HPDE6-E6E7 (cell line): Measurements from ENCODE around the gene KNOP1.
"Not testable (repeated sequence)": the region's sequence is repeated elsewhere in the genome, so short reads cannot be mapped to it uniquely, and the experiment has no call there.

Source experiments
- DNase-seq: peaks from one replicate; pipeline ENCODE4 v3.0.0; 2011; ENCODE audit warnings: missing footprints; ENCODE audit errors: extremely low spot score

The KNOP1 gene

GRCh38 chr16:19683453-19684236 lies 34.4 kb downstream of the KNOP1 start:
- DNase-seq = no peak

- DNase-seq = no peak
Measured at GRCh38 chr16:19681637-19682036, 36.4 kb downstream of the KNOP1 start.

GRCh38 chr16:19680881-19681340 lies 37.1 kb downstream of the KNOP1 start:
- DNase-seq = no peak

- not testable (repeated sequence) for DNase-seq
Measured at GRCh38 chr16:19679281-19679680, 38.7 kb downstream of the KNOP1 start.

GRCh38 chr16:19678804-19679203 lies 39.2 kb downstream of the KNOP1 start:
- DNase-seq = no peak

GRCh38 chr16:19677402-19677801 lies 40.6 kb downstream of the KNOP1 start:
- no peak for DNase-seq

- no peak for DNase-seq
Measured at GRCh38 chr16:19674485-19674884, 43.5 kb downstream of the KNOP1 start.

GRCh38 chr16:19672378-19672777 lies 45.6 kb downstream of the KNOP1 start:
- no peak for DNase-seq

GRCh38 chr16:19666477-19666876 lies 51.5 kb downstream of the KNOP1 start:
- no peak for DNase-seq

GRCh38 chr16:19665313-19665712 lies 52.7 kb downstream of the KNOP1 start:
- DNase-seq = not testable (repeated sequence)

GRCh38 chr16:19664166-19664565 lies 53.9 kb downstream of the KNOP1 start:
- no peak for DNase-seq

GRCh38 chr16:19662351-19662750 lies 55.7 kb downstream of the KNOP1 start:
- DNase-seq = no peak

- no peak for DNase-seq
Measured at GRCh38 chr16:19660432-19660831, 57.6 kb downstream of the KNOP1 start.

GRCh38 chr16:19659554-19659953 lies 58.5 kb downstream of the KNOP1 start:
- DNase-seq = no peak

GRCh38 chr16:19657831-19658230 lies 60.2 kb downstream of the KNOP1 start:
- no peak for DNase-seq

- DNase-seq = no peak
Measured at GRCh38 chr16:19655242-19655777, 62.7 kb downstream of the KNOP1 start.

GRCh38 chr16:19654147-19654546 lies 63.9 kb downstream of the KNOP1 start:
- DNase-seq = no peak
